ENCODE measurements around the gene HSPB1.

GRCh38 chr7:76261931-76262330 lies 40.5 kb upstream of the HSPB1 start:
- TF ChIP-seq POLR2AphosphoS5 (IDR thresholded peaks at IDR 0.05; ENCODE audit: low read depth, low read length) = no peak
- TF ChIP-seq POLR2A (IDR thresholded peaks at IDR 0.05; ENCODE audit: low read depth, low read length) = no peak

Measured in GM12891 (cell line).